HG03469 (cell line): ENCODE data around the gene CBFB.

ENCODE experiments used
- ATAC-seq: cut with Tn5 transposase; IDR thresholded peaks from one replicate; pipeline ENCODE4 v1.9.1; 2021; ENCODE audit warnings: mild to moderate bottlenecking, moderate library complexity, moderate number of reproducible peaks; ENCODE audit not compliant: unreplicated experiment

Gene CBFB

DNA sequence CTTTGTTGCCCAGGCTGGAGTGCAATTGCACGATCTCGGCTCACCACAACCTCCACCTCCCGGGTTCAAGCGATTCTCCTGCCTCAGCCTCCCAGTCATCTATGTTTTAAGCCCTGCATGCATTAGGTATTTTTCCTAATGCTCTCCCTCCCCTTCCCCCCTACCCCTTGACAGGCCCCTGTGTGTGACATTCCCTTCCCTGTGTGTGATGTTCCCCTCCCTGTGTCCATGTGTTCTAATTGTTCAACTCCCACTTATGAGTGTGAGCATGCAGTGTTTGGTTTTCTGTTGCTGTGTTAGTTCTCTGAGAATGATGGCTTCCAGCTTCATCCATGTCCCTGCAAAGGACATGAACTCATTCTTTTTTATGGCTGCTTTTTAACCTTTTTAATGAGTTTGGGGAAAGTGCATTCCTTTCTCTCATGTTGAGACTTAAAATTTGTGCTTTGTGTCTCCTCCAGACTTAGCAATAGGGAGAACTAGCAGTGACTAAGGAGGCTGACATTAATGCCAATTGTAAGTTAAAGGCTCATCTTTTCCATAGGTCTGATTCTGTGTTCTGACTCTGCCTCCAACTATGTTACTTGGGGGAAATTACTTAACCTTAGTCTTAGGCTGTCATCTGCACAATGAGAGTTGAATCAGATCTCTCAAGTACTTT is 63.1 kb downstream of the CBFB start:
- ATAC-seq, result no peak

- ATAC-seq, result no peak
Observed at GRCh38 chr16:67093098-67093726, 64.3 kb downstream of the CBFB start.

GRCh38 chr16:67098599-67098998 is 69.7 kb downstream of the CBFB start:
- no peak for ATAC-seq

DNA sequence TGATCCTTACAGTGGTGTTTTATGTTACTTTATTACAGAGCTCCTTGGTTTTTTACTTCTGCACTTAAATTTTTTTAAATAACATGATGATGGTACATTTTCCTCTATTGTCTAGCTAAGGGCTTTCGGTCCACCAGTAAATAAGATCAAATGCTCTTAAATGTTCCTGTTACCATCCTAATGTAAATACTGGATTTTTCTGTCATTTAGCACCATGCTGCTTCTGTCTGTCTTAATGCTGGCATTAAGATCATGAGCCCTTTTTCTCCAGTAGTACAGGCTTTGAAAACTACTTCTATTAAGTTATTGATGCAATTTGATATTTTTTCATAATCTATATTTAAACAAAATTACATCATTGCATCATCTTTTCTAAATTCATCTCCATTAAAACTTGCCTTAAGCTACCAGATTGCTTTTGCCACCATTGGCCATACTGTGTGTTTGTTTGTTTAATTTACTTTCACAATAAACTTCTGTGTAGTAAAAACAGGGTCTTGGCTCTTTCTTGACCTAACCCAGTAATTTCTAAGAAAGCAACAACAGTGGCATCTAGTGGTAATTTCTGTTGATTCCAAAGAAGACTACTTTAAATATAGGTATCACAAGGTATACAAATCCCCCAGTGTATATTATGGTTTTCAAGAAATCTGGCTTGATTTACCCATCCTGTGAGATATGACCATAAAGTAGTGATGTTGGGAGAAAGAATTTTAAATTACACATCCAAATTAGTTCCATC is 71.8 kb downstream of the CBFB start:
- ATAC-seq, result no peak

DNA sequence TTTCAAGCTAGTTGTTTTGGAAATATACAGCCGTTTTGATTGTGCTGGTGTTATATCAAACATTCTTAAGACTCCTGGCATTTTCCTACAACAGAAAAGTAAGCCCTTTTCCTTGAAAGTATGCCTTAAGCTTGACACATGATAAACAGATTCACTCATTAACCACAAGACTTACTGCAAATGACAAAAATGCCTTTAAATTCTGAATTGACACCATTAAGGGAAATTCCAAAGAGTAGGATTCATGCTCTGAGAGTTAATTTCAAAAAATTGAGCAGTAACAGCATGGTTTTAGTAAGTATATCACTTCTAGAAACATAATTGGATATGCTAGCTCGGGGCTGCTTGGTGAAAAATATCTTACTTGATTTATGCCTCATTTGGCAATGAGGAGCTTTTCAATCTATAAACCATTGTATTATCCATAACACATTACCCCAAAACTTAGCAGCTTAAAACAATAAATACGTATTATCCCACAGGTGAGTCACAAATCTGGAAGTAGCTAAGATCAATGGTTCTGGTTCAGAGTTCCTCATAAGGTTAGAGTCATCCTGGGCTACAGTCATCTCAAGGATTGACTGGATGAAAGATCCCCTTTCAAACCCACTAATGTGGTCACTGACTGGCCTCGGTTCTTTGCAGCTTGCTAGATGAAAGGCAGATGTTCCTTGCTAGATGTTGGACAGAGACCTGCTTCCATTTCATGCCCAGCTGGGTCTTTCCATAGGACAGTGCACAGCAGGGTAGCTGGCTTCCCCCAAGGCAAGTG is 72.5 kb downstream of the CBFB start:
- no peak for ATAC-seq

- no peak for ATAC-seq
Observed at GRCh38 chr16:67104061-67104460, 75.1 kb downstream of the CBFB start.

DNA sequence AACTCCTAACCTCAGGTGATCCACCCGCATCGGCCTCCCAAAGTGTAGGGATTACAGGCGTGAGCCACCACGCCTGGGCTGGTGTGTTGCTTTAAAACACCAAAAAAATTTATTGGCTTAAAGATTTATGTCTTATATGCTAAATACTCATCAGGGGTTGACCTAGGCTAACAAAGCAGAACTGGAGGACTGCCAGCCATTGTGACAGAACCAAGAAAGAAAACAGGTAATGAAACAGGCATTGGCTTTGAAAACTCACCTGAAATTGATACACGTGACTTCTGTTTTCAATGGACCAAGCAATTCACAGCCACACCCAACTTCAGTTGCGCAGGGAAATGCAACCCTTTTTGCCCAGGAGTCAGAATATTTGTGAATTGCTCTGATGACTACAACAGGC is 75.9 kb downstream of the CBFB start:
- ATAC-seq, result no peak

DNA sequence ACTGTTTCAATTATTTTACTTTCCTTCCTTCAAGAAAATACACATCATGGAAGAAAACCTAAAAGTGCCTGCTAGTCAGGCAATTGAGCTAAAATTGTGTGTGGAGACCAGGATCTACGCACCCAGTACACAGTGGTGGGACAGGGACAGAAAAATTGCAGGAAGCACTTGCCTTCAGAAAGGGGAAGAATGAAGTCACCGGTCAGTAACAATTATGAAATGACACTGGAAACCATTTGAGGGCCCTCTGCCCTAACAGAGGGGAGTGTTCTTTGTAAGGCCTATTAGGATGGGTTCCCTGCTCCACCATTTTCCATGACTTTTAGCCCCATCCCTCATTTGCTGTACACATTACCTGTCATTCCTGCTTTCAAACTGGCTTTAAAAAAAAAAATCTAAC is 76.3 kb downstream of the CBFB start:
- no peak for ATAC-seq

- no peak for ATAC-seq
Observed at GRCh38 chr16:67105881-67106280, 76.9 kb downstream of the CBFB start.

GRCh38 chr16:67108489-67108888 is 79.5 kb downstream of the CBFB start:
- ATAC-seq, result no peak

- ATAC-seq, result no peak
Observed at GRCh38 chr16:67108931-67109406, 80.0 kb downstream of the CBFB start.

DNA sequence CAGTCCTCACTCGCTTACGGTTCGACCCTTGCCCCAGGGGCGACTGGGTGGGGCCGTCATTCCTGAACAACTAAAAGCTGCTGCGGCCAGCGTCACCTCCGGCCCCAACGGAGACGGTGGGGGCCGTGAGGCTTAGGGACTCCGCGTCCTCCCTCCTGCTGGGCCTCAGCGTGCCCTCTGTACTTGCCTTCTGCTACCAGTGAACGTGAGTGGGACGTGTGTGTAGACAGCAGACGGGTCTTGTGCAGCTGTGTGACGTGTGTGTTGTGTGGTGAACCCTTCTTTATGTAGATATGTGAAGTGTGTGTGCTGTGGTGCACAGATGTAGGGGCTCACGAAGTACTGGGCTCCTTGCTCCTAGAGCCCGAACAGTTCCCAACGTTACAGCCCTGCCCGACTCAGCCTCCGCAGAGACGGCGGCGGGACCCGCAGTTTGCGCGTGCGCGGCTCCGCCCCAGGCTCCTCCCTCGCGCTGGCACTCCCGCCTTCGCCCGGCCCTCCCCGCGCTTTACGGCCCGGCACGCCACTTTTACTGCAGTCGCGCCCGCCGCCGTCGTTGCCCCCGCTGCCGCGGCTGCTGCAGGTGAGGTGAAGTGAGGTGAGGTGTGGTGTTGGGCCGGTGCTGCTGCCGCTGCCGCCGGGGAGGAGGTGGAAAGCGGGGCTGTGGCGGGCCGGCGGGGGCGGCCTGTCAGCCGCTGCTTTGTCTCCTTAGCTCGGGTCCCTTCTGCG is 80.6 kb downstream of the CBFB start, which contains the start of gene PHAF1:
PHAF1 (plus strand) TSS at position 535 of the 729 bp plus-strand sequence. CDS start 235 bp downstream, outside the sequence.
- no peak for ATAC-seq

- ATAC-seq, result no peak
Observed at GRCh38 chr16:67111951-67112444, 83.0 kb downstream of the CBFB start.

- ATAC-seq, result no peak
Observed at GRCh38 chr16:67112591-67113399, 83.8 kb downstream of the CBFB start.

DNA sequence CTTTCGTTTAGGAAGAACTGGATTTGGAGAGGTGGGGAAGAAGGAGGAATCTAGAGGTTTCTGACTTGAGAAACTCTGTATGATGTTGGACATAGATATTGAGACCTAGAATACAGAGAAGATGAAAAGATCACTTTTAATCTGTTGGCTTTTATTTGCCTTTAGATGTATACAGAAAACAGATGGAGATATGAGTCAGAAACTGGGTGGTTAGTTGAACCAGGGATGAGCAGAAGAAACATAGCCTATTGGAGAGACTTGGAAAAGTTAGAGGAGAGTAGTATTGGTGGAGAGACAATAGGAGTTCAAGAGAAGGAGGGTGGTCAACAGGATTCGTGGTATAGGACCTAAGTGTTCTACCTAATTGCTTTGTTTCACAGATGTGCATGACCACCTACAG is 85.8 kb downstream of the CBFB start:
- ATAC-seq, result no peak

- no peak for ATAC-seq
Observed at GRCh38 chr16:67115639-67116038, 86.7 kb downstream of the CBFB start.

GRCh38 chr16:67116388-67117311 is 87.7 kb downstream of the CBFB start:
- ATAC-seq, result no peak

GRCh38 chr16:67117716-67118115 is 88.8 kb downstream of the CBFB start:
- no peak for ATAC-seq
